ENCODE results near the gene EDC4.

DNA sequence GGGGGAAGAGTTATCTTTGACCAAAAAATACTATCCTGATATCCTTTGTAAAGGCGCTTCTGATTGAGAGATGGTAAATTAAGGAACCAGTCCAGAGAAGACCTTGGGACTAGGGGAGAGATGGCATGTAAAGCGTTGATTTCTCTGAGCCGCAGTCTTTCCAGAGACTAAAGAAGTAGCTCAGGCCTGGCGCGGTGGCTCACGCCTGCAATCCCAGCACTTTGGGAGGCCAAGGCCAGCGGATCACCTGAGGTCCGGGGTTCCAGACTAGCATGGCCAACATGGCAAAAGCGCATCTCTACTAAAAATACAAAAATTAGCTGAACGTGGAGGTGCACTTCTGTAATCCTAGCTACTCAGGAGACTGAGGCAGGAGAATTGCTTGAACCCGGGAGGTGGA lies 24.7 kb upstream of the EDC4 start:
- TF ChIP-seq, protein P1, sequence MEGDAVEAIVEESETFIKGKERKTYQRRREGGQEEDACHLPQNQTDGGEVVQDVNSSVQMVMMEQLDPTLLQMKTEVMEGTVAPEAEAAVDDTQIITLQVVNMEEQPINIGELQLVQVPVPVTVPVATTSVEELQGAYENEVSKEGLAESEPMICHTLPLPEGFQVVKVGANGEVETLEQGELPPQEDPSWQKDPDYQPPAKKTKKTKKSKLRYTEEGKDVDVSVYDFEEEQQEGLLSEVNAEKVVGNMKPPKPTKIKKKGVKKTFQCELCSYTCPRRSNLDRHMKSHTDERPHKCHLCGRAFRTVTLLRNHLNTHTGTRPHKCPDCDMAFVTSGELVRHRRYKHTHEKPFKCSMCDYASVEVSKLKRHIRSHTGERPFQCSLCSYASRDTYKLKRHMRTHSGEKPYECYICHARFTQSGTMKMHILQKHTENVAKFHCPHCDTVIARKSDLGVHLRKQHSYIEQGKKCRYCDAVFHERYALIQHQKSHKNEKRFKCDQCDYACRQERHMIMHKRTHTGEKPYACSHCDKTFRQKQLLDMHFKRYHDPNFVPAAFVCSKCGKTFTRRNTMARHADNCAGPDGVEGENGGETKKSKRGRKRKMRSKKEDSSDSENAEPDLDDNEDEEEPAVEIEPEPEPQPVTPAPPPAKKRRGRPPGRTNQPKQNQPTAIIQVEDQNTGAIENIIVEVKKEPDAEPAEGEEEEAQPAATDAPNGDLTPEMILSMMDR (IDR thresholded peaks at IDR 0.05): no peak
- no peak for TF ChIP-seq POLR2A (IDR thresholded peaks at IDR 0.05)
